A549 treated with dexamethasone at 1 μM for 4 hours (cell line): ENCODE measurements around the gene COPB2. TPM values are rescaled to one million over a fixed set of nuclear protein-coding genes. Genes with fewer than 3 reads are reported as not detected.

Experiments used
- total RNA-seq: library from RNA; stranded (reverse); fragments of 200-300 nt; extraction: Qiagen RNA extraction; gene quantifications from 5 replicates; pipeline ENCODE4 v1.2.3, GENCODE V29; 2022

COPB2 gene
- total RNA-seq: 67.4 to 76.5 TPM (median 74.9 TPM) in 5 replicates

DNA sequence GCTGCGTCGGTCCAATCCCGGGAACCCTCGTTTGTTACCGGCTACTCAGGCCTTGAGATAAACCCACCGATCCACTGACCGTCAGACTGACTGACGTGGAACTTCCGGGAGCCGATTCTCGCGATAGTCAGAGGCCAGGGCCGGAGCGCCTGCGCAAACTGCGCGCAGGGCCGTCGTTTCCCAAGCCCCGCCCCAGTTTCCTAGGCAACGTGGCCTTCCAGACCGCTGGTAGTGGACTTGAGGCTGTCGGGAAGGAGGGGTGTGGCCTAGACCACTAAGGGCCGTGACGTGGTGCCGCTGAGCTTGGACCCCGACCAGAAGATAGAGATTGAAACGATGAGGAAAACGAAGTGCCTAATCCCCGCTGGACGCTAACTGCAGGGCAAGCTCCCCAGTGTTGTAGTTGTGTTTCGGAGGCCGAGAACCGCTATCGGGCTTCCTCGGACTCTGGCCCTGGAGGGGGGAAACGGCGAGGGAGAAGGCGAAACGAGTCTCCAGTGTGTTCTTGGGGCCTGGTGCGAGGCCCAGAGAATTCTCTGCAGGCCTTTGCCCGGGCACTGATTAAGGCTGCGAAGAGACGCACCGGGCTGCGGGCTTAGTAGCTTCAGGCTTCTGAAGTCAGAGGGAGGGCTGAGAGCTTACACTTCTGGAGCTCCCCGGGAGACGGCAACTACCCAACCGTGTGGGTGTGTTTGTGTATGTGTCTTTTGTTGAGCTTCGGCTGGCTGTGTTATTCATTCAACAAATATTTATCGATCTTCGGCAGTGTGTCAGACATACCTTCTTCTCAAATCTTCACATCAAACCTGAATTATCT, at the start of gene COPB2:
Gene COPB2 (minus strand): TSS at position 96 of the 817 bp plus-strand sequence. CDS start 97 bp downstream, outside the sequence.

GRCh38 chr3:139343895-139344856, 45.3 kb downstream of the COPB2 start, which contains the start of gene MRPS22:
MRPS22 (plus strand) TSS chr3:139344020; CDS start chr3:139344027, 7 bp downstream.

Other genes with a start within 250 kb of the COPB2 start
- gene MRPS22, start 45.6 kb downstream of the COPB2 start, total RNA-seq: 43.6 to 55.7 TPM (median 45.1 TPM) in 5 replicates
- not detected in 5 replicates for gene RBP2, start 86.9 kb upstream of the COPB2 start, total RNA-seq
- 3.6 to 6.8 TPM (median 4.5 TPM) in 5 replicates for gene RBP1, start 150.1 kb upstream of the COPB2 start, total RNA-seq